ENCODE data around the gene CLK3.

DNA sequence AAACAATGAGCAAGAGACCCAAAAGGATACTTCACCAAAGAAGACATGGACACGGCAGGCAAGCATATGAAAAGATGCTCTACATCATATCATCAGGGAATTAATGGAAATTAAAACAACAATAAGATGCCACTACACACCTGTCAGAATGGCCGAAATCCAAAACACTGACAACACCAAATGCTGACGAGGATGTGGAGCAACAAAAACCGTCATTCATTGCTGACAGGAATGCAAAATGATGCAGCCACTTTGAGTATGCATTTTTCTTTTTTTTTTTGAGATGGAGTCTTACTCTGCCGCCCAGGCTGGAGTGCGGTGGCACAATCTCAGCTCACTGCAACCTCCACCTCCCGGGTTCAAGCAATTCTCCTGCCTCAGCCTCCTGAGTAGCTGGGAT lies 61.2 kb downstream of the CLK3 start:
- TF ChIP-seq, protein P1, sequence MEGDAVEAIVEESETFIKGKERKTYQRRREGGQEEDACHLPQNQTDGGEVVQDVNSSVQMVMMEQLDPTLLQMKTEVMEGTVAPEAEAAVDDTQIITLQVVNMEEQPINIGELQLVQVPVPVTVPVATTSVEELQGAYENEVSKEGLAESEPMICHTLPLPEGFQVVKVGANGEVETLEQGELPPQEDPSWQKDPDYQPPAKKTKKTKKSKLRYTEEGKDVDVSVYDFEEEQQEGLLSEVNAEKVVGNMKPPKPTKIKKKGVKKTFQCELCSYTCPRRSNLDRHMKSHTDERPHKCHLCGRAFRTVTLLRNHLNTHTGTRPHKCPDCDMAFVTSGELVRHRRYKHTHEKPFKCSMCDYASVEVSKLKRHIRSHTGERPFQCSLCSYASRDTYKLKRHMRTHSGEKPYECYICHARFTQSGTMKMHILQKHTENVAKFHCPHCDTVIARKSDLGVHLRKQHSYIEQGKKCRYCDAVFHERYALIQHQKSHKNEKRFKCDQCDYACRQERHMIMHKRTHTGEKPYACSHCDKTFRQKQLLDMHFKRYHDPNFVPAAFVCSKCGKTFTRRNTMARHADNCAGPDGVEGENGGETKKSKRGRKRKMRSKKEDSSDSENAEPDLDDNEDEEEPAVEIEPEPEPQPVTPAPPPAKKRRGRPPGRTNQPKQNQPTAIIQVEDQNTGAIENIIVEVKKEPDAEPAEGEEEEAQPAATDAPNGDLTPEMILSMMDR (IDR thresholded peaks at IDR 0.05): no peak
- TF ChIP-seq POLR2A (IDR thresholded peaks at IDR 0.05): no peak
- TF ChIP-seq POLR2AphosphoS5 (IDR thresholded peaks at IDR 0.05; ENCODE audit: insufficient read depth in 1 of 2, low read depth in 1 of 2): no peak

All from vagina (tissue), 2 donors.